GM23338 (cell line): ENCODE results near the gene RUNX1. TPM values are rescaled to one million over a fixed set of nuclear protein-coding genes. Genes with fewer than 3 reads are reported as not detected.
A peak's percentile ranks its signal among the peaks of the same experiment; 100 is the strongest.

Experiments used
- ATAC-seq: fragments of 200-7000 bp; cut with Tn5 transposase; 3 replicates; pipeline ENCODE4 v1.9.1; 2020
- DNase-seq: peaks from one replicate; pipeline ENCODE4 v3.0.0-alpha.2; 2015; ENCODE audit warnings: low spot score
- H2AFZ ChIP-seq: fragments of 200-600 bp; sonication (generic); 2 replicates; pipeline ENCODE4 v1.8.0; 2016; ENCODE audit warnings: antibody characterized with exemption, mild to moderate bottlenecking, moderate library complexity
- H3F3A ChIP-seq: fragments of 200-600 bp; sonication (generic); replicated peaks from 2 replicates; pipeline ENCODE4 v1.8.0; 2017; ENCODE audit warnings: antibody characterized with exemption, mixed run types, low read depth
- H3K27ac ChIP-seq: fragments of 200-600 bp; sonication (generic); 2 replicates; pipeline ENCODE4 v1.6.1; 2016; ENCODE audit warnings: low read depth
- H3K27me3 ChIP-seq: fragments of 200-600 bp; sonication (generic); 2 replicates; pipeline ENCODE4 v1.8.0; 2016; ENCODE audit warnings: mild to moderate bottlenecking, mixed run types, moderate library complexity; ENCODE audit not compliant: insufficient read depth
- H3K36me3 ChIP-seq: fragments of 200-600 bp; sonication (generic); 2 replicates; pipeline ENCODE4 v1.8.0; 2016; ENCODE audit warnings: mild to moderate bottlenecking; ENCODE audit not compliant: insufficient read depth
- H3K4me1 ChIP-seq: fragments of 200-600 bp; sonication (generic); 2 replicates; pipeline ENCODE4 v1.8.0; 2016; ENCODE audit warnings: mild to moderate bottlenecking, moderate library complexity; ENCODE audit not compliant: insufficient read depth
- H3K4me2 ChIP-seq: fragments of 200-600 bp; sonication (generic); 2 replicates; pipeline ENCODE4 v1.7.1; 2017; ENCODE audit warnings: mixed run types
- H3K4me3 ChIP-seq: fragments of 200-600 bp; sonication (generic); 2 replicates; pipeline ENCODE4 v1.6.1; 2016; ENCODE audit warnings: mixed run types
- H3K79me2 ChIP-seq: fragments of 200-600 bp; sonication (generic); replicated peaks from 2 replicates; pipeline ENCODE4 v1.8.0; 2017; ENCODE audit warnings: mild to moderate bottlenecking; ENCODE audit not compliant: insufficient read depth
- H3K9me2 ChIP-seq: fragments of 200-600 bp; sonication (generic); 2 replicates; pipeline ENCODE4 v1.8.0; 2017; ENCODE audit not compliant: insufficient read depth
- H4K20me1 ChIP-seq: fragments of 200-600 bp; sonication (generic); replicated peaks from 2 replicates; pipeline ENCODE4 v1.8.0; 2017; ENCODE audit warnings: mild to moderate bottlenecking; ENCODE audit not compliant: insufficient read depth
- H3K27ac Mint-ChIP-seq: 2 replicates; pipeline ENCODE4 v1.8.0; 2020; ENCODE audit warnings: inconsistent platforms, mild to moderate bottlenecking, moderate library complexity, mixed read lengths
- H3K27me3 Mint-ChIP-seq: 3 replicates; pipeline ENCODE4 v1.8.0; 2022; ENCODE audit warnings: low read depth, mild to moderate bottlenecking, moderate library complexity, mixed read lengths, inconsistent platforms; ENCODE audit not compliant: insufficient read depth, poor library complexity
- H3K36me3 Mint-ChIP-seq: 3 replicates; pipeline ENCODE4 v1.8.0; 2021; ENCODE audit warnings: low read depth, mild to moderate bottlenecking, inconsistent platforms, moderate library complexity, mixed read lengths
- H3K4me1 Mint-ChIP-seq: 3 replicates; pipeline ENCODE4 v1.8.0; 2020; ENCODE audit warnings: mild to moderate bottlenecking, inconsistent platforms, mixed read lengths
- H3K4me3 Mint-ChIP-seq: 3 replicates; pipeline ENCODE4 v1.8.0; 2021; ENCODE audit warnings: moderate library complexity, mild to moderate bottlenecking, inconsistent platforms, mixed read lengths
- H3K9me3 Mint-ChIP-seq: 3 replicates; pipeline ENCODE4 v1.8.0; 2020; ENCODE audit warnings: moderate library complexity, mild to moderate bottlenecking, inconsistent platforms, mixed read lengths
- CREB1 ChIP-seq: fragments of 250-450 bp; sonication (Bioruptor Pico); IDR thresholded peaks from 2 replicates; pipeline ENCODE4 v1.5.0; 2020; ENCODE audit warnings: low read depth, mild to moderate bottlenecking, moderate library complexity
- CTCF ChIP-seq, 2 experiments: fragments of 200-600 bp in 1 of 2; sonication (generic) in 1 of 2; conservative IDR thresholded peaks; 2 replicates each; pipeline versions ENCODE4 v1.5.1 to v1.6.1; 2016 to 2017; ENCODE audit warnings: antibody characterized with exemption in 2 of 2, low read depth in 2 of 2, mild to moderate bottlenecking in 2 of 2, moderate library complexity in 1 of 2
- EZH2 ChIP-seq: fragments of 200-600 bp; sonication (generic); IDR thresholded peaks from one replicate; pipeline ENCODE4 v1.8.0; 2017; ENCODE audit warnings: antibody characterized with exemption, mild to moderate bottlenecking, low read depth; ENCODE audit not compliant: unreplicated experiment
- EZH2phosphoT487 ChIP-seq: fragments of 200-600 bp; sonication (generic); IDR thresholded peaks from one replicate; pipeline ENCODE4 v1.8.1; 2018; ENCODE audit warnings: antibody characterized with exemption; ENCODE audit not compliant: unreplicated experiment
- JUNB ChIP-seq: IDR thresholded peaks from one replicate; pipeline ENCODE4 v1.6.1; 2016; ENCODE audit warnings: antibody characterized with exemption; ENCODE audit not compliant: unreplicated experiment
- NANOG ChIP-seq: IDR thresholded peaks from 2 replicates; pipeline ENCODE4 v1.6.1; 2016; ENCODE audit warnings: antibody characterized with exemption, borderline replicate concordance
- POLR2AphosphoS5 ChIP-seq: IDR thresholded peaks from 2 replicates; pipeline ENCODE4 v1.6.1; 2016; ENCODE audit warnings: antibody characterized with exemption, low read depth
- REST ChIP-seq: IDR thresholded peaks from one replicate; pipeline ENCODE4 v1.6.1; 2018; ENCODE audit warnings: antibody characterized with exemption; ENCODE audit not compliant: unreplicated experiment
- STAT1 ChIP-seq: IDR thresholded peaks from one replicate; pipeline ENCODE4 v1.6.1; 2016; ENCODE audit warnings: antibody characterized with exemption; ENCODE audit not compliant: unreplicated experiment
- ZNF114 ChIP-seq: fragments of 250-450 bp; sonication (Bioruptor Pico); IDR thresholded peaks from 2 replicates; pipeline ENCODE4 v1.5.0; 2020; ENCODE audit warnings: mild to moderate bottlenecking, moderate library complexity
- ZNF331 ChIP-seq: fragments of 250-450 bp; sonication (Bioruptor Pico); IDR thresholded peaks from 2 replicates; pipeline ENCODE4 v1.5.0; 2020; ENCODE audit warnings: low read depth, mild to moderate bottlenecking, moderate library complexity
- ZNF462 ChIP-seq: fragments of 250-450 bp; sonication (Bioruptor Pico); IDR thresholded peaks from 2 replicates; pipeline ENCODE4 v1.5.0; 2020; ENCODE audit warnings: mild to moderate bottlenecking, moderate library complexity
- polyA plus RNA-seq: library from polyadenylated mRNA; unstranded; fragments of >200 nt; fragmentation: Nextera tagmentation; extraction: Ambion mirVana; gene quantifications from 2 replicates; pipeline ENCODE4 v1.2.1, GENCODE V29; 2016
- total RNA-seq: library from RNA; depleted of rRNA; stranded (reverse); fragments of >200 nt; shearing (Covaris generic); gene quantifications from 2 replicates; pipeline ENCODE4 v1.2.3, GENCODE V29; 2014

RUNX1 gene
- total and polyA plus RNA-seq, 2 experiments from 2014 or later = 0.29 to 1.1 TPM

GRCh38 chr21:35075546-35075945 lies 26.4 kb upstream of the RUNX1 start:
- Histone ChIP-seq H3K79me2 (no peaks in the 10 kb centered on the region), H2AFZ (0 out of 2 replicates have a peak overlapping the region, but pooled peaks have one; percentile 9), H3K4me1 (no peaks in the 10 kb centered on the region), H3K36me3 (no peaks in the 10 kb centered on the region), H3F3A (no peaks in the 10 kb centered on the region), H3K27me3 (no peaks in the 10 kb centered on the region), H4K20me1 (no peaks in the 10 kb centered on the region), H3K27ac (no peak overlapping the region), H3K4me2 (no peak overlapping the region), H3K4me3 (no peak overlapping the region), H3K9me2 (no peaks in the 10 kb centered on the region; the same call in 1 of the 2 replicates)
- Mint-ChIP-seq H3K27ac (no peak overlapping the region), H3K4me3 (no peak overlapping the region), H3K27me3 (peaks cover 4% of the 10 kb centered on the region), H3K4me1 (no peaks in the 10 kb centered on the region), H3K9me3 (no peaks in the 10 kb centered on the region), H3K36me3 (no peaks in the 10 kb centered on the region)
- no peak for TF ChIP-seq CREB1
- TF ChIP-seq CTCF (conservative IDR thresholded peaks at IDR 0.05; ENCODE audit: low read depth in 2 of 2) = no peak
- TF ChIP-seq EZH2phosphoT487 = no peak
- no peak for TF ChIP-seq EZH2
- TF ChIP-seq JUNB = no peak
- TF ChIP-seq POLR2AphosphoS5 = no peak
- TF ChIP-seq ZNF114 (CRISPR knock-in tag) = no peak
- TF ChIP-seq REST = no peak
- TF ChIP-seq NANOG = no peak
- TF ChIP-seq ZNF462 (CRISPR knock-in tag) = no peak
- no peak for TF ChIP-seq ZNF331 (CRISPR knock-in tag)
- no peak for TF ChIP-seq STAT1
- ATAC-seq (no peak), DNase-seq (no peak)
